Suprapubic skin (tissue), 4 donors: ENCODE data around the gene PSME1.

Source experiments
- CTCF ChIP-seq, 2 donors: fragments of 200-600 bp in 1 of 2; fragments of 450-650 bp in 1 of 2; sonication (generic) in 1 of 2; IDR thresholded peaks; one replicate each; pipeline ENCODE4 v1.5.1; 2016 to 2019; ENCODE audit warnings: antibody characterized with exemption in 2 of 2, mild to moderate bottlenecking in 1 of 2, moderate library complexity in 1 of 2
- EP300 ChIP-seq: sonication (generic); formaldehyde crosslinking; IDR thresholded peaks from one replicate; pipeline ENCODE4 v1.6.1; 2017; ENCODE audit warnings: antibody characterized with exemption
- POLR2A ChIP-seq, 2 donors: fragments of 450-650 bp; IDR thresholded peaks; one replicate each; pipeline ENCODE4 v1.6.1; 2017; ENCODE audit warnings: antibody characterized with exemption in 2 of 2, mild to moderate bottlenecking in 2 of 2, moderate library complexity in 2 of 2
- POLR2AphosphoS5 ChIP-seq, 3 donors: sonication (generic); formaldehyde crosslinking; IDR thresholded peaks; one replicate each; pipeline ENCODE4 v1.6.1; 2017; ENCODE audit warnings: antibody characterized with exemption in 3 of 3

GRCh38 chr14:24122416-24122815 is 13.6 kb upstream of the PSME1 start:
- no peak for TF ChIP-seq CTCF (IDR thresholded peaks at IDR 0.05)
- TF ChIP-seq EP300: no peak
- no peak for TF ChIP-seq POLR2AphosphoS5 (IDR thresholded peaks at IDR 0.05)
- TF ChIP-seq POLR2A (IDR thresholded peaks at IDR 0.05): no peak
